ENCODE results near the gene CEACAM5. TPM values are rescaled to one million over a fixed set of nuclear protein-coding genes. Genes with fewer than 3 reads are reported as not detected.

Gene CEACAM5
- total and polyA plus RNA-seq, 2 experiments from 2014 or later = 1.5 to 2.7 TPM

GRCh38 chr19:41688687-41689086 is 19.7 kb upstream of the CEACAM5 start:
- no peak overlapping the region for H3K4me2 ChIP-seq
- H3K4me1 ChIP-seq (ENCODE audit: insufficient read depth) = no peaks in the 10 kb centered on the region
- H3K9me2 ChIP-seq (replicated peaks; ENCODE audit: insufficient read depth) = no peaks in the 10 kb centered on the region
- no peaks in the 10 kb centered on the region for H4K20me1 ChIP-seq (ENCODE audit: insufficient read depth, poor library complexity, severe bottlenecking)
- H3K79me2 ChIP-seq = no peaks in the 10 kb centered on the region
- H3K27ac ChIP-seq = no peak overlapping the region
- WGBS (ENCODE audit: low lambda C conversion rate, missing lambda C conversion rate) = 67% methylated on average over 4 of the region's 4 CpGs
- H3K27me3 ChIP-seq = no peaks in the 10 kb centered on the region
- no peaks in the 10 kb centered on the region for H3K36me3 ChIP-seq (replicated peaks; ENCODE audit: insufficient read depth, low read depth)
- no peaks in the 10 kb centered on the region for H3K9me3 ChIP-seq (ENCODE audit: low read depth)
- no peak overlapping the region for H3K4me3 ChIP-seq
- DNase-seq (ENCODE audit: low spot score) = no peak
- no peak overlapping the region for H2AFZ ChIP-seq
- TF ChIP-seq CTCF (IDR thresholded peaks at IDR 0.05; ENCODE audit: poor library complexity) (no peak), EZH2phosphoT487 (IDR thresholded peaks at IDR 0.05; ENCODE audit: low read depth, severe bottlenecking, unreplicated experiment) (no peak), EZH2 (IDR thresholded peaks at IDR 0.05; ENCODE audit: borderline replicate concordance) (no peak)

- WGBS (ENCODE audit: low lambda C conversion rate, missing lambda C conversion rate) = 57% methylated on average over 4 of the region's 4 CpGs
- Histone ChIP-seq H3K27me3 (no peaks in the 10 kb centered on the region), H3K4me3 (no peak overlapping the region), H3K9me3 (ENCODE audit: low read depth) (no peaks in the 10 kb centered on the region), H3K9me2 (replicated peaks; ENCODE audit: insufficient read depth) (no peaks in the 10 kb centered on the region), H4K20me1 (ENCODE audit: insufficient read depth, poor library complexity, severe bottlenecking) (no peaks in the 10 kb centered on the region), H3K4me2 (no peak overlapping the region), H3K27ac (no peak overlapping the region), H3K36me3 (replicated peaks; ENCODE audit: insufficient read depth, low read depth) (no peaks in the 10 kb centered on the region), H3K4me1 (ENCODE audit: insufficient read depth) (no peaks in the 10 kb centered on the region), H3K79me2 (no peaks in the 10 kb centered on the region), H2AFZ (no peak overlapping the region)
- TF ChIP-seq EZH2 (IDR thresholded peaks at IDR 0.05; ENCODE audit: borderline replicate concordance) (no peak), CTCF (IDR thresholded peaks at IDR 0.05; ENCODE audit: poor library complexity) (no peak), EZH2phosphoT487 (IDR thresholded peaks at IDR 0.05; ENCODE audit: low read depth, severe bottlenecking, unreplicated experiment) (no peak)
- DNase-seq (ENCODE audit: low spot score) = no peak
Observed at GRCh38 chr19:41689993-41690800, 18.2 kb upstream of the CEACAM5 start.

GRCh38 chr19:41690801-41691065 is 17.7 kb upstream of the CEACAM5 start:
- Histone ChIP-seq H3K9me3 (ENCODE audit: low read depth) (no peaks in the 10 kb centered on the region), H3K27me3 (no peaks in the 10 kb centered on the region)
- 88% methylated on average over 3 of the region's 3 CpGs for WGBS (ENCODE audit: low lambda C conversion rate, missing lambda C conversion rate)

More at GRCh38 chr19:41690801-41691065, 17.7 kb upstream of the CEACAM5 start:
- Histone ChIP-seq H3K4me1 (ENCODE audit: insufficient read depth) (no peaks in the 10 kb centered on the region), H3K9me2 (replicated peaks; ENCODE audit: insufficient read depth) (no peaks in the 10 kb centered on the region), H3K79me2 (no peaks in the 10 kb centered on the region), H3K4me3 (no peak overlapping the region), H4K20me1 (ENCODE audit: insufficient read depth, poor library complexity, severe bottlenecking) (no peaks in the 10 kb centered on the region), H2AFZ (no peak overlapping the region), H3K27ac (no peak overlapping the region), H3K4me2 (no peak overlapping the region), H3K36me3 (replicated peaks; ENCODE audit: insufficient read depth, low read depth) (no peaks in the 10 kb centered on the region)
- TF ChIP-seq CTCF (IDR thresholded peaks at IDR 0.05; ENCODE audit: poor library complexity) (no peak), EZH2 (IDR thresholded peaks at IDR 0.05; ENCODE audit: borderline replicate concordance) (no peak), EZH2phosphoT487 (IDR thresholded peaks at IDR 0.05; ENCODE audit: low read depth, severe bottlenecking, unreplicated experiment) (no peak)
- DNase-seq (ENCODE audit: low spot score) = no peak

Measured in hepatocyte (in vitro differentiated cells).